ENCODE results near the gene HMGCL. TPM values are rescaled to one million over a fixed set of nuclear protein-coding genes. Genes with fewer than 3 reads are reported as not detected.

HMGCL gene
- polyA plus RNA-seq, 1 donor (not counting 4 experiments of a cell fraction or from before 2014, with no cell fraction given), result 24.1 TPM

DNA sequence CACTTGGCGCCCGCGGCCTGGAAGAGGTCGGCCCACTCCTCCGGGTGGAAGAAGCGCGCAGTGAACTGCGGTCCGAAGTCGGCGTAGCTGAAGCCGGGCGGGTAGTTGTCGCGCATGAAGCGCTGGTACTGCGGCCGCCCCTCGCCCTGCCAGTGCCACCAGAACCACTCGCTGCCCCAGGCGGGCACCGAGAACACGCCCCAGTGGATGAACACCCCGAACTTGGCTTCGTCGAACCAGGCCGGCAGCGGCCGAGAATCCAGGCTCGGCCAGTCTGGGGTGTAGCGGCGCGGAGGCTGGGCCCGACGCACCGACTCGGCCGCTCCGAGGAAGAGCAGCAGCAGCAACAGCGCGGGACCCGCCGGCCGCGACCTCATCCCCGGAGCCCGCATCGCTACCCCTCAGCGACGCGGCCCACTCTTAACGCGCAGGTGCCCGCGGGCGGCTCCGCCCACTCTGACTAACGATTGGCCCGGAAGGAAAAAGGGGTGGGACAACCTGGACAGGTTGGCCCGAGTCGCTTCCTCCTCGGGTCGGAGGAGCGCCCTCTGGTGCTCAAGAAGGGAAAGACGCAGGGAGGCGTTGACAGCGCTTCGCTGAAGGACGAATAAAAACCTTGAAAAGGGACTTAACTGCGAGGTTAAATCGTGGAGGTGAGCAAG lies 42.8 kb upstream of the HMGCL start, which contains the start of gene FUCA1:
Gene FUCA1 (minus strand): TSS at position 396 of the 662 bp plus-strand sequence. CDS start 4 bp downstream, at position 392.
- peaks cover 7% of the 10 kb centered on the region for H3K27me3 ChIP-seq (ENCODE audit: control insufficient read depth, extremely low read depth, insufficient read depth, low read length)
- H3K9ac ChIP-seq (ENCODE audit: control insufficient read depth, extremely low read depth, insufficient read depth, low read length), result peak within 1 kb of the TSS; percentile 48
- H3K9me3 ChIP-seq (ENCODE audit: control insufficient read depth, low read depth, low read length), result no peaks in the 10 kb centered on the region
- DNase-seq (ENCODE audit: low read depth, low spot score) (peak; percentile 78), FAIRE-seq (peak; percentile 67)
- no peak for TF ChIP-seq EZH2 (IDR thresholded peaks at IDR 0.05; ENCODE audit: low read length)
- TF ChIP-seq, protein P1, sequence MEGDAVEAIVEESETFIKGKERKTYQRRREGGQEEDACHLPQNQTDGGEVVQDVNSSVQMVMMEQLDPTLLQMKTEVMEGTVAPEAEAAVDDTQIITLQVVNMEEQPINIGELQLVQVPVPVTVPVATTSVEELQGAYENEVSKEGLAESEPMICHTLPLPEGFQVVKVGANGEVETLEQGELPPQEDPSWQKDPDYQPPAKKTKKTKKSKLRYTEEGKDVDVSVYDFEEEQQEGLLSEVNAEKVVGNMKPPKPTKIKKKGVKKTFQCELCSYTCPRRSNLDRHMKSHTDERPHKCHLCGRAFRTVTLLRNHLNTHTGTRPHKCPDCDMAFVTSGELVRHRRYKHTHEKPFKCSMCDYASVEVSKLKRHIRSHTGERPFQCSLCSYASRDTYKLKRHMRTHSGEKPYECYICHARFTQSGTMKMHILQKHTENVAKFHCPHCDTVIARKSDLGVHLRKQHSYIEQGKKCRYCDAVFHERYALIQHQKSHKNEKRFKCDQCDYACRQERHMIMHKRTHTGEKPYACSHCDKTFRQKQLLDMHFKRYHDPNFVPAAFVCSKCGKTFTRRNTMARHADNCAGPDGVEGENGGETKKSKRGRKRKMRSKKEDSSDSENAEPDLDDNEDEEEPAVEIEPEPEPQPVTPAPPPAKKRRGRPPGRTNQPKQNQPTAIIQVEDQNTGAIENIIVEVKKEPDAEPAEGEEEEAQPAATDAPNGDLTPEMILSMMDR (optimal IDR thresholded peaks at IDR 0.05 in 1 of 3, IDR thresholded peaks at IDR 0.05 in 1 of 3, conservative IDR thresholded peaks at IDR 0.05 in 1 of 3; ENCODE audit: extremely low read depth in 1 of 3, insufficient read depth in 2 of 3, low read length in 3 of 3), result peak; percentile 81 to 95 (median 95)
- H3K36me3 ChIP-seq (ENCODE audit: control insufficient read depth in 2 of 2, extremely low read depth in 1 of 2, insufficient read depth in 2 of 2, low read length in 2 of 2), result no peaks in the 10 kb centered on the region
- no peaks in the 10 kb centered on the region for H3K79me2 ChIP-seq (ENCODE audit: control insufficient read depth, insufficient read depth, low read length)
- no peaks in the 10 kb centered on the region for H4K20me1 ChIP-seq (ENCODE audit: control insufficient read depth, extremely low read depth, insufficient read depth, low read length)
- H3K4me1 ChIP-seq (ENCODE audit: control insufficient read depth, extremely low read depth, insufficient read depth, low read length), result peaks cover 18% of the 10 kb centered on the region
- H3K9me1 ChIP-seq (ENCODE audit: control insufficient read depth, extremely low read depth, insufficient read depth, low read length), result peaks cover 3% of the 10 kb centered on the region
- H3K27ac ChIP-seq (ENCODE audit: control insufficient read depth, insufficient read depth, low read length), result no peak within 1 kb of the TSS
- H2AFZ ChIP-seq (ENCODE audit: control insufficient read depth, low read length), result peak within 1 kb of the TSS; percentile 87
- dilution Hi-C loops (cut with MboI; ENCODE audit: extremely low pct_ligation_motif_present, low sequenced_read_pairs), result no loop called here
- H3K4me3 ChIP-seq (ENCODE audit: control insufficient read depth in 2 of 3, extremely low read depth in 1 of 3, insufficient read depth in 2 of 3, low read depth in 1 of 3, low read length in 3 of 3), result peak within 1 kb of the TSS; percentile 60 to 71 (median 64)
- peak within 1 kb of the TSS; percentile 85 for H3K4me2 ChIP-seq (ENCODE audit: control insufficient read depth, extremely low read depth, insufficient read depth, low read depth, low read length)

DNA sequence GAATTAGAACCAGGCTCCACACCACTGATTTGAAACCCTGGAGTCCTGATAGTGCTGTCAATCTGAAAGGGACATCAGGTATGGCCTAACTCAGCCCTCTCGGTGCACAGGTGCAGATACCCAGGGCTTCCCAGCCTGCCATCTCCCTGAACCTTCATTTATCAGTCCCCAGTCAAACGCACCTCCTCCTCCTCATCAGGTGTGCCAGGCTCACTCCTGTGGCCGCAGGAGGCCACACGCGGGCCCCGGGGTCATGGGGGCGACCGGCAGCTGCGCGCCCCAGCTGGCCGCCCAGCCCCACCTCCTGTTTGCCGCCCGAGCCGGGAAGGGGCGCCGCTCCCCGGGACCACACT lies 42.3 kb upstream of the HMGCL start:
- Histone ChIP-seq H2AFZ (ENCODE audit: control insufficient read depth, low read length) (peak overlapping the region; percentile 87), H3K36me3 (ENCODE audit: control insufficient read depth in 2 of 2, extremely low read depth in 1 of 2, insufficient read depth in 2 of 2, low read length in 2 of 2) (no peaks in the 10 kb centered on the region), H3K9ac (ENCODE audit: control insufficient read depth, extremely low read depth, insufficient read depth, low read length) (peak overlapping the region; percentile 48), H3K27ac (ENCODE audit: control insufficient read depth, insufficient read depth, low read length) (no peak overlapping the region), H3K79me2 (ENCODE audit: control insufficient read depth, insufficient read depth, low read length) (no peaks in the 10 kb centered on the region), H3K27me3 (ENCODE audit: control insufficient read depth, extremely low read depth, insufficient read depth, low read length) (peaks cover 7% of the 10 kb centered on the region), H3K9me1 (ENCODE audit: control insufficient read depth, extremely low read depth, insufficient read depth, low read length) (peaks cover 3% of the 10 kb centered on the region), H4K20me1 (ENCODE audit: control insufficient read depth, extremely low read depth, insufficient read depth, low read length) (no peaks in the 10 kb centered on the region), H3K4me2 (ENCODE audit: control insufficient read depth, extremely low read depth, insufficient read depth, low read depth, low read length) (peak overlapping the region; percentile 85), H3K9me3 (ENCODE audit: control insufficient read depth, low read depth, low read length) (no peaks in the 10 kb centered on the region), H3K4me1 (ENCODE audit: control insufficient read depth, extremely low read depth, insufficient read depth, low read length) (peaks cover 18% of the 10 kb centered on the region), H3K4me3 (ENCODE audit: control insufficient read depth in 2 of 3, extremely low read depth in 1 of 3, insufficient read depth in 2 of 3, low read depth in 1 of 3, low read length in 3 of 3) (peak overlapping the region; percentile 60 to 71 (median 64))
- dilution Hi-C loops (cut with MboI; ENCODE audit: extremely low pct_ligation_motif_present, low sequenced_read_pairs), result no loop called here
- no peak for FAIRE-seq
- TF ChIP-seq EZH2 (IDR thresholded peaks at IDR 0.05; ENCODE audit: low read length), result no peak
- TF ChIP-seq, protein P1 (optimal IDR thresholded peaks at IDR 0.05 in 1 of 3, IDR thresholded peaks at IDR 0.05 in 1 of 3, conservative IDR thresholded peaks at IDR 0.05 in 1 of 3; ENCODE audit: extremely low read depth in 1 of 3, insufficient read depth in 2 of 3, low read length in 3 of 3), result no peak
- DNase-seq (ENCODE audit: low read depth, low spot score), result no peak

Measured in keratinocyte (primary cell).